Measurements from ENCODE around the gene PTPRU. TPM values are rescaled to one million over a fixed set of nuclear protein-coding genes. Genes with fewer than 3 reads are reported as not detected.

The PTPRU gene
- total RNA-seq, 1 experiment from 2014 or later: 45.5 TPM

DNA sequence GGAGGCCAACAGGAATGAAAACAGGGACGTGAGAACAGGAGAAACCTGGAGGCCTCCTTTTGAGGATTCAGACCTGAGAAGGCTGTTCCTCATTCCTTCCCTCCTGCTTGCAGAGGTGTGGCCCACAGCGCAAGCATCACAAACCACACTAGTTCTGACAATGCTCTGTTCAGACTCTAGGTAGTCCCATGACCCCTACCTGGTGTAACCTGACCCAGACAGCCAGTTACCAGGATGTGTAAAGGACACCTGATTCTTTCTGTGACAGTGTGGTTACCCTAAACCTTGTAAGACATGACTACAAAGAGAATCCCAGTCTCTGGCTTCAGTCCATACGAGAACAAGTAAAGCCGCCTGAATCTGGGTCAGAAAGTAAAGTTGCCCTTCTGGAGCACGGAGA, 8.8 kb upstream of the PTPRU start:
- H2AFZ ChIP-seq (ENCODE audit: low read length): no peak overlapping the region
- H2BK5ac ChIP-seq (ENCODE audit: insufficient read length, low read length): no peak overlapping the region
- no peak overlapping the region for H3K23ac ChIP-seq (ENCODE audit: insufficient read length, low read depth, low read length)
- no peak overlapping the region for H3K4me3 Mint-ChIP-seq
- H4K5ac ChIP-seq (ENCODE audit: insufficient read length, low read depth, low read length): no peak overlapping the region
- no peaks in the 10 kb centered on the region for H3K23me2 ChIP-seq (ENCODE audit: insufficient read length, low read depth, low read length, poor library complexity, severe bottlenecking)
- H4K20me1 ChIP-seq (ENCODE audit: control insufficient read depth, insufficient read depth, insufficient read length): no peaks in the 10 kb centered on the region
- H4K8ac ChIP-seq (replicated peaks; ENCODE audit: insufficient read length, low read depth, low read length): no peak overlapping the region
- no peaks in the 10 kb centered on the region for H3K27me3 ChIP-seq (ENCODE audit: insufficient read depth, low read length)
- H3K9me3 ChIP-seq (ENCODE audit: control insufficient read depth, low read depth, low read length): no peaks in the 10 kb centered on the region
- H3K27ac ChIP-seq (ENCODE audit: insufficient read length, low read depth, low read length): peak overlapping the region; percentile 5
- no peaks in the 10 kb centered on the region for H3K79me2 ChIP-seq (ENCODE audit: insufficient read depth, low read length)
- no peak overlapping the region for H2BK20ac ChIP-seq (ENCODE audit: low read depth, low read length, poor library complexity, severe bottlenecking)
- peaks cover 4% of the 10 kb centered on the region; the same call in 1 of the 2 replicates for H3K27me3 Mint-ChIP-seq (ENCODE audit: low read depth)
- peak; percentile 72 for DNase-seq
- no peak overlapping the region for H3K18ac ChIP-seq (ENCODE audit: insufficient read length, low read depth, low read length)
- H2BK120ac ChIP-seq (ENCODE audit: low read depth, low read length, poor library complexity, severe bottlenecking): no peak overlapping the region
- H3K4me2 ChIP-seq (ENCODE audit: insufficient read depth, insufficient read length, low read length): no peak overlapping the region
- H3K4me1 ChIP-seq (ENCODE audit: insufficient read depth, low read length): peaks cover 5% of the 10 kb centered on the region; the same call in 1 of the 2 replicates
- no peak overlapping the region for H2AK5ac ChIP-seq (ENCODE audit: insufficient read length, low read length)
- H3K79me1 ChIP-seq (ENCODE audit: insufficient read depth, low read depth, low read length, poor library complexity, severe bottlenecking): no peaks in the 10 kb centered on the region
- no peak overlapping the region for H3K14ac ChIP-seq (ENCODE audit: insufficient read depth, low read length)
- peaks cover 0 to 6% (median 0%) of the 10 kb centered on the region in 3 experiments; a peak in 2 of 7 replicates for H3K36me3 Mint-ChIP-seq (ENCODE audit: insufficient read depth in 1 of 3, low read depth in 3 of 3)
- H3K4me1 Mint-ChIP-seq: peaks cover 22 to 35% of the 10 kb centered on the region in 2 experiments
- peak overlapping the region in 1 of 3 experiments; percentile 51; a peak in 1 of 7 replicates for H3K27ac Mint-ChIP-seq
- TF ChIP-seq, protein P1, sequence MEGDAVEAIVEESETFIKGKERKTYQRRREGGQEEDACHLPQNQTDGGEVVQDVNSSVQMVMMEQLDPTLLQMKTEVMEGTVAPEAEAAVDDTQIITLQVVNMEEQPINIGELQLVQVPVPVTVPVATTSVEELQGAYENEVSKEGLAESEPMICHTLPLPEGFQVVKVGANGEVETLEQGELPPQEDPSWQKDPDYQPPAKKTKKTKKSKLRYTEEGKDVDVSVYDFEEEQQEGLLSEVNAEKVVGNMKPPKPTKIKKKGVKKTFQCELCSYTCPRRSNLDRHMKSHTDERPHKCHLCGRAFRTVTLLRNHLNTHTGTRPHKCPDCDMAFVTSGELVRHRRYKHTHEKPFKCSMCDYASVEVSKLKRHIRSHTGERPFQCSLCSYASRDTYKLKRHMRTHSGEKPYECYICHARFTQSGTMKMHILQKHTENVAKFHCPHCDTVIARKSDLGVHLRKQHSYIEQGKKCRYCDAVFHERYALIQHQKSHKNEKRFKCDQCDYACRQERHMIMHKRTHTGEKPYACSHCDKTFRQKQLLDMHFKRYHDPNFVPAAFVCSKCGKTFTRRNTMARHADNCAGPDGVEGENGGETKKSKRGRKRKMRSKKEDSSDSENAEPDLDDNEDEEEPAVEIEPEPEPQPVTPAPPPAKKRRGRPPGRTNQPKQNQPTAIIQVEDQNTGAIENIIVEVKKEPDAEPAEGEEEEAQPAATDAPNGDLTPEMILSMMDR (conservative IDR thresholded peaks at IDR 0.05): no peak
- H2BK12ac ChIP-seq (ENCODE audit: insufficient read length, low read depth, low read length): no peak overlapping the region
- H3K9ac ChIP-seq (ENCODE audit: extremely low read depth, insufficient read length, low read length): no peak overlapping the region
- no peak overlapping the region for H4K91ac ChIP-seq (ENCODE audit: insufficient read length, low read depth, low read length)
- H3K56ac ChIP-seq (ENCODE audit: insufficient read length, low read depth, low read length): no peak overlapping the region
- no peaks in the 10 kb centered on the region; a peak in 1 of 5 replicates for H3K9me3 Mint-ChIP-seq
- no peak overlapping the region for H3T11ph ChIP-seq (ENCODE audit: low read length)
- no peak overlapping the region for H2BK15ac ChIP-seq (ENCODE audit: low read depth, low read length)
- H3K4ac ChIP-seq (ENCODE audit: low read depth, low read length): no peak overlapping the region
- no CpG with 5 or more reads among the region's 5 CpGs for WGBS (ENCODE audit: extremely low coverage, insufficient read length, low lambda C conversion rate)

All from H9 (cell line).